ENCODE measurements around the gene PLEKHA8.

Gene PLEKHA8

DNA sequence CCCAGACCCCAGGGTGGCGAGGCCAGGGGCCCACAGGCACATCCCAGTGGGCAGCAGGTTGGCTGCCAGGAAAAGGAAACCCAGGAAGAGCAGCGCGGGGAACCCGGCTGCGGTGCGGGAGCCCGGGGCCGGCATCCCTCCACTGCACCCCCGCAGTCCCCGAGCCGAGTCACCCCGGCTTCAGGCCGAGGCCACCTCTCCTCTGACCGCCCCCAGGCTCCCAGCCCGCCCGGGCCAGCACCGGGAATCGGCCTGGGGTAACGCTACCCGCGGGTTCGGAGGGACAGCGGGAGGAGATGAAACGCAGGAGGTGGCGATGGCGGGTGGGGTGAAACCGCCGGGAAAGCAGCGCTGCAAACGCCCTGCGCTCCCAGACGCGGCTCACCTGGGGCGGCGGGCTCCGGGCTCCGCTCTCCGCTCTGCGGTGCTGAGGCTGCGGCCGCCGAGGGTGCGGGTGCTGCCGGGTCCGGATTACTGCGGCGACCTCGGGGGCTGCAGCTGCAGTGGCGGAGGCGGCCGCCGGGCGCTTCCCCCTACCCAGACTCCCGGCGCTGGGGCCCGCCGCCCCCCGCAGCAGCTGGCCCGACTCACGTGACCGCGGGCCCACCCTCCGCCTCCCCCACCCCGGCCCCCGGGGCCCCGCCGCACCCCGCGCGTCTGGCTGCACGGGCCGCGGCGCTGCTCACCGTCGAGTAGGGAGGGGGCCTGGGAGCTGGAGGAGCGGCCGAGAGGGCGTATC is 38.8 kb upstream of the PLEKHA8 start, which contains the start of gene SCRN1:
SCRN1 (minus strand) TSS at position 545 of the 739 bp plus-strand sequence. CDS start 20,734 bp downstream, outside the sequence.
- Histone ChIP-seq H3K27ac (peak within 1 kb of the TSS; percentile 92), H3K4me3 (peak within 1 kb of the TSS; percentile 78 to 82), H3K4me1 (peaks cover 0 to 36% (median 15%) of the 10 kb centered on the region in 4 donors), H3K9me3 (peaks cover 0 to 12% (median 0%) of the 10 kb centered on the region in 3 donors), H3K36me3 (no peaks in the 10 kb centered on the region), H3K27me3 (no peaks in the 10 kb centered on the region)
- DNase-seq: peak in 1 of 2 donors; percentile 71
- TF ChIP-seq, protein P1, sequence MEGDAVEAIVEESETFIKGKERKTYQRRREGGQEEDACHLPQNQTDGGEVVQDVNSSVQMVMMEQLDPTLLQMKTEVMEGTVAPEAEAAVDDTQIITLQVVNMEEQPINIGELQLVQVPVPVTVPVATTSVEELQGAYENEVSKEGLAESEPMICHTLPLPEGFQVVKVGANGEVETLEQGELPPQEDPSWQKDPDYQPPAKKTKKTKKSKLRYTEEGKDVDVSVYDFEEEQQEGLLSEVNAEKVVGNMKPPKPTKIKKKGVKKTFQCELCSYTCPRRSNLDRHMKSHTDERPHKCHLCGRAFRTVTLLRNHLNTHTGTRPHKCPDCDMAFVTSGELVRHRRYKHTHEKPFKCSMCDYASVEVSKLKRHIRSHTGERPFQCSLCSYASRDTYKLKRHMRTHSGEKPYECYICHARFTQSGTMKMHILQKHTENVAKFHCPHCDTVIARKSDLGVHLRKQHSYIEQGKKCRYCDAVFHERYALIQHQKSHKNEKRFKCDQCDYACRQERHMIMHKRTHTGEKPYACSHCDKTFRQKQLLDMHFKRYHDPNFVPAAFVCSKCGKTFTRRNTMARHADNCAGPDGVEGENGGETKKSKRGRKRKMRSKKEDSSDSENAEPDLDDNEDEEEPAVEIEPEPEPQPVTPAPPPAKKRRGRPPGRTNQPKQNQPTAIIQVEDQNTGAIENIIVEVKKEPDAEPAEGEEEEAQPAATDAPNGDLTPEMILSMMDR (IDR thresholded peaks at IDR 0.05): peak in 1 of 2 experiments; percentile 19
- intact Hi-C loops (cut with DNase I; ENCODE audit: low total_unique reads): loop anchor here (5.0 kb wide), 1 partner anchor 38 kb away; the partner anchor contains the start of genes FKBP14 and PLEKHA8

DNA sequence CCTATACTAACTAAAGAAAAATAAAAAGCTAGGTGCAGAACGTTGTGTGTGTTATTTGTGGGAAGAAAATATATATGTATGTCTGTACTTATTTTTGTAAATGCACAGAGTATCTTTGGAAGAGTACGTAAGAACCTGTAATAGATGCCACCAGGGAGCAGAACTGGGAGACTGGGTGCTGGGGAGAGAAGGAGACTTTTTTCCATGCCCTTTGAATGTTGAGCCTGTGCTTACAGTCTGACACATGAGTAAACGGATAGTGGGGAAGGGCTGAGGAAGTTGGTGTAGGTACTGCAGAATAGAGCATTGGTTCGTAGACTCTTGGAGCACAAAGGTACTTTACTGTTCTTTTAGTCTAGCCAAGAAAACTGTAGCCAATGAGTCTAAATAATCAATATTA is 37.3 kb upstream of the PLEKHA8 start:
- Histone ChIP-seq H3K4me1 (peaks cover 0 to 31% (median 15%) of the 10 kb centered on the region in 4 donors), H3K4me3 (no peak overlapping the region), H3K36me3 (no peaks in the 10 kb centered on the region), H3K9me3 (peaks cover 0 to 12% (median 0%) of the 10 kb centered on the region in 3 donors), H3K27ac (no peak overlapping the region), H3K27me3 (no peaks in the 10 kb centered on the region)
- TF ChIP-seq, protein P1 (IDR thresholded peaks at IDR 0.05): no peak
- no peak for DNase-seq
- intact Hi-C loops (cut with DNase I; ENCODE audit: low total_unique reads): no loop called here

DNA sequence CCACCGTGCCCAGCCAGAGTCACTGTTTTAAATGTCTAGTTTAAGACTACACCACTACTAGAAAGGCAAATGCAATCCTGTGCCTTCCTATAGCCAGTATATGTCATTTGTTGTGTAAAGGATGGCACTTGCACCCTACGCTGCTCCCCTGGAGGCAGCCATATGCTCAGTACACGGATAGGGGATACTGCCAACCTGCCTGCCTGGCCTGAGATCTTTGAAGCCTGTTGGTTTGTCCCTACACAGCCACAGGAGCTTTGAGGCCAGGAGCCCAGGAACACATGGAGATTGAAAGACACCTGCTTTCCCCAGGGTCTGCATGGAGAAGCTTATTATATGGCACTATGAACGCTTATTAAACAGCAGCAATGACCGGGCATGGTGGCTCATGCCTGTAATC is 36.3 kb upstream of the PLEKHA8 start:
- no peak overlapping the region for H3K4me3 ChIP-seq
- TF ChIP-seq, protein P1 (IDR thresholded peaks at IDR 0.05): no peak
- H3K36me3 ChIP-seq: no peaks in the 10 kb centered on the region
- DNase-seq: no peak
- intact Hi-C loops (cut with DNase I; ENCODE audit: low total_unique reads): no loop called here
- no peaks in the 10 kb centered on the region for H3K27me3 ChIP-seq
- H3K27ac ChIP-seq: no peak overlapping the region
- peaks cover 0 to 24% (median 13%) of the 10 kb centered on the region in 4 donors for H3K4me1 ChIP-seq
- peaks cover 0 to 20% (median 0%) of the 10 kb centered on the region in 3 donors for H3K9me3 ChIP-seq

GRCh38 chr7:29993140-29993539 is 35.1 kb upstream of the PLEKHA8 start:
- no peaks in the 10 kb centered on the region for H3K27me3 ChIP-seq
- TF ChIP-seq, protein P1 (IDR thresholded peaks at IDR 0.05): no peak
- no peak overlapping the region for H3K4me3 ChIP-seq
- peaks cover 0 to 20% (median 0%) of the 10 kb centered on the region in 3 donors for H3K9me3 ChIP-seq
- intact Hi-C loops (cut with DNase I; ENCODE audit: low total_unique reads): no loop called here
- H3K36me3 ChIP-seq: no peaks in the 10 kb centered on the region
- peaks cover 0 to 11% (median 7%) of the 10 kb centered on the region in 4 donors for H3K4me1 ChIP-seq
- DNase-seq: no peak
- no peak overlapping the region for H3K27ac ChIP-seq

GRCh38 chr7:29995652-29996051 is 32.6 kb upstream of the PLEKHA8 start:
- intact Hi-C loops (cut with DNase I; ENCODE audit: low total_unique reads): no loop called here
- no peak for DNase-seq
- Histone ChIP-seq H3K4me3 (no peak overlapping the region), H3K27ac (no peak overlapping the region), H3K27me3 (no peaks in the 10 kb centered on the region), H3K4me1 (peaks cover 0 to 11% (median under 1%) of the 10 kb centered on the region in 4 donors), H3K9me3 (peaks cover 0 to 20% (median 0%) of the 10 kb centered on the region in 3 donors), H3K36me3 (no peaks in the 10 kb centered on the region)
- TF ChIP-seq, protein P1 (IDR thresholded peaks at IDR 0.05): no peak
